ENCODE data around the gene GPD1L. TPM values are rescaled to one million over a fixed set of nuclear protein-coding genes. Genes with fewer than 3 reads are reported as not detected.

The GPD1L gene
- total and polyA plus RNA-seq, 2 donors from 2014 or later, result 31.1 to 35.5 TPM

- Histone ChIP-seq H3K9ac (ENCODE audit: low read length in 3 of 3) (no peak overlapping the region), H3K4me3 (ENCODE audit: low read length in 3 of 3) (no peak overlapping the region), H3K9me3 (ENCODE audit: control insufficient read depth in 2 of 3, insufficient read depth in 1 of 3, low read length in 3 of 3) (peaks cover 0 to 6% (median 0%) of the 10 kb centered on the region in 3 donors), H3K36me3 (ENCODE audit: control insufficient read depth in 2 of 3, insufficient read depth in 3 of 3, low read length in 3 of 3) (no peaks in the 10 kb centered on the region), H3K27me3 (ENCODE audit: control insufficient read depth, insufficient read depth, low read length) (no peaks in the 10 kb centered on the region), H3K4me1 (ENCODE audit: control insufficient read depth in 2 of 3, insufficient read depth in 2 of 3, low read depth in 1 of 3, low read length in 3 of 3) (no peaks in the 10 kb centered on the region), H3K27ac (ENCODE audit: low read depth in 2 of 2, low read length in 2 of 2) (no peak overlapping the region)
- intact Hi-C loops (cut with DNase I), result no loop called here
- TF ChIP-seq, protein P1, sequence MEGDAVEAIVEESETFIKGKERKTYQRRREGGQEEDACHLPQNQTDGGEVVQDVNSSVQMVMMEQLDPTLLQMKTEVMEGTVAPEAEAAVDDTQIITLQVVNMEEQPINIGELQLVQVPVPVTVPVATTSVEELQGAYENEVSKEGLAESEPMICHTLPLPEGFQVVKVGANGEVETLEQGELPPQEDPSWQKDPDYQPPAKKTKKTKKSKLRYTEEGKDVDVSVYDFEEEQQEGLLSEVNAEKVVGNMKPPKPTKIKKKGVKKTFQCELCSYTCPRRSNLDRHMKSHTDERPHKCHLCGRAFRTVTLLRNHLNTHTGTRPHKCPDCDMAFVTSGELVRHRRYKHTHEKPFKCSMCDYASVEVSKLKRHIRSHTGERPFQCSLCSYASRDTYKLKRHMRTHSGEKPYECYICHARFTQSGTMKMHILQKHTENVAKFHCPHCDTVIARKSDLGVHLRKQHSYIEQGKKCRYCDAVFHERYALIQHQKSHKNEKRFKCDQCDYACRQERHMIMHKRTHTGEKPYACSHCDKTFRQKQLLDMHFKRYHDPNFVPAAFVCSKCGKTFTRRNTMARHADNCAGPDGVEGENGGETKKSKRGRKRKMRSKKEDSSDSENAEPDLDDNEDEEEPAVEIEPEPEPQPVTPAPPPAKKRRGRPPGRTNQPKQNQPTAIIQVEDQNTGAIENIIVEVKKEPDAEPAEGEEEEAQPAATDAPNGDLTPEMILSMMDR (IDR thresholded peaks at IDR 0.05; ENCODE audit: borderline replicate concordance, extremely low read depth, insufficient read depth), result no peak
- FAIRE-seq (no peak), DNase-seq (no peak)
Observed at GRCh38 chr3:32093204-32093603, 13.2 kb upstream of the GPD1L start.

- Histone ChIP-seq H3K36me3 (ENCODE audit: control insufficient read depth in 2 of 3, insufficient read depth in 3 of 3, low read length in 3 of 3) (no peaks in the 10 kb centered on the region), H3K9me3 (ENCODE audit: control insufficient read depth in 2 of 3, insufficient read depth in 1 of 3, low read length in 3 of 3) (no peaks in the 10 kb centered on the region), H3K4me1 (ENCODE audit: control insufficient read depth in 2 of 3, insufficient read depth in 2 of 3, low read depth in 1 of 3, low read length in 3 of 3) (no peaks in the 10 kb centered on the region), H3K27me3 (ENCODE audit: control insufficient read depth, insufficient read depth, low read length) (no peaks in the 10 kb centered on the region), H3K27ac (ENCODE audit: low read depth in 2 of 2, low read length in 2 of 2) (no peak overlapping the region), H3K9ac (ENCODE audit: low read length in 3 of 3) (no peak overlapping the region), H3K4me3 (ENCODE audit: low read length in 3 of 3) (no peak overlapping the region)
- FAIRE-seq (no peak), DNase-seq (no peak)
- TF ChIP-seq, protein P1 (IDR thresholded peaks at IDR 0.05; ENCODE audit: borderline replicate concordance, extremely low read depth, insufficient read depth), result no peak
- intact Hi-C loops (cut with DNase I), result no loop called here
Observed at GRCh38 chr3:32095431-32095830, 11.0 kb upstream of the GPD1L start.

GRCh38 chr3:32097768-32098167, 8.7 kb upstream of the GPD1L start:
- Histone ChIP-seq H3K4me3 (ENCODE audit: low read length in 3 of 3) (no peak overlapping the region), H3K9ac (ENCODE audit: low read length in 3 of 3) (no peak overlapping the region), H3K9me3 (ENCODE audit: control insufficient read depth in 2 of 3, insufficient read depth in 1 of 3, low read length in 3 of 3) (peaks cover 0 to 12% (median 0%) of the 10 kb centered on the region in 3 donors), H3K27me3 (ENCODE audit: control insufficient read depth, insufficient read depth, low read length) (no peaks in the 10 kb centered on the region), H3K27ac (ENCODE audit: low read depth in 2 of 2, low read length in 2 of 2) (no peak overlapping the region), H3K4me1 (ENCODE audit: control insufficient read depth in 2 of 3, insufficient read depth in 2 of 3, low read depth in 1 of 3, low read length in 3 of 3) (no peaks in the 10 kb centered on the region), H3K36me3 (ENCODE audit: control insufficient read depth in 2 of 3, insufficient read depth in 3 of 3, low read length in 3 of 3) (no peaks in the 10 kb centered on the region)
- DNase-seq (no peak), FAIRE-seq (no peak)
- TF ChIP-seq, protein P1 (IDR thresholded peaks at IDR 0.05; ENCODE audit: borderline replicate concordance, extremely low read depth, insufficient read depth), result no peak
- intact Hi-C loops (cut with DNase I), result no loop called here

GRCh38 chr3:32098528-32098927, 7.9 kb upstream of the GPD1L start:
- DNase-seq, result no peak
- Histone ChIP-seq H3K4me3 (ENCODE audit: low read length in 3 of 3) (no peak overlapping the region), H3K9me3 (ENCODE audit: control insufficient read depth in 2 of 3, insufficient read depth in 1 of 3, low read length in 3 of 3) (peaks cover 0 to 12% (median 0%) of the 10 kb centered on the region in 3 donors), H3K27me3 (ENCODE audit: control insufficient read depth, insufficient read depth, low read length) (no peaks in the 10 kb centered on the region), H3K9ac (ENCODE audit: low read length in 3 of 3) (no peak overlapping the region), H3K27ac (ENCODE audit: low read depth in 2 of 2, low read length in 2 of 2) (no peak overlapping the region), H3K4me1 (ENCODE audit: control insufficient read depth in 2 of 3, insufficient read depth in 2 of 3, low read depth in 1 of 3, low read length in 3 of 3) (no peaks in the 10 kb centered on the region), H3K36me3 (ENCODE audit: control insufficient read depth in 2 of 3, insufficient read depth in 3 of 3, low read length in 3 of 3) (no peaks in the 10 kb centered on the region)
- FAIRE-seq, result no peak
- intact Hi-C loops (cut with DNase I), result no loop called here
- TF ChIP-seq, protein P1 (IDR thresholded peaks at IDR 0.05; ENCODE audit: borderline replicate concordance, extremely low read depth, insufficient read depth), result no peak

Data from kidney (tissue), 14 donors.